Neural cell (in vitro differentiated cells): ENCODE measurements around the gene MTARC1. TPM values are rescaled to one million over a fixed set of nuclear protein-coding genes. Genes with fewer than 3 reads are reported as not detected.

Experiments used
- H2AFZ ChIP-seq: fragments of 200-600, 300-800 bp; sonication (generic), shearing (Covaris generic); 2 replicates; pipeline ENCODE4 v1.6.0; 2014; ENCODE audit warnings: low read depth, mild to moderate bottlenecking, antibody characterized with exemption, low read length, moderate library complexity
- H3F3A ChIP-seq: fragments of 200-600 bp; shearing (Covaris generic); 2 replicates; pipeline ENCODE4 v1.6.1; 2016; ENCODE audit warnings: mild to moderate bottlenecking, moderate library complexity, mixed read lengths, antibody characterized with exemption, low read length; ENCODE audit not compliant: insufficient read depth, poor library complexity, severe bottlenecking
- H3K27ac ChIP-seq: fragments of 200-600, 300-800 bp; sonication (generic), shearing (Covaris generic); 2 replicates; pipeline ENCODE4 v1.5.1; 2014; ENCODE audit warnings: mild to moderate bottlenecking, low read length, moderate library complexity
- H3K27me3 ChIP-seq: fragments of 300-800, 200-600 bp; sonication (generic), shearing (Covaris generic); 2 replicates; pipeline ENCODE4 v1.6.0; 2014; ENCODE audit warnings: mild to moderate bottlenecking, low read depth, low read length, moderate library complexity; ENCODE audit not compliant: insufficient read depth
- H3K36me3 ChIP-seq: fragments of 300-800, 200-600 bp; sonication (generic), shearing (Covaris generic); 2 replicates; pipeline ENCODE4 v1.5.1; 2014; ENCODE audit warnings: mild to moderate bottlenecking, antibody characterized with exemption, low read length, moderate library complexity; ENCODE audit not compliant: insufficient read depth
- H3K4me2 ChIP-seq: fragments of 300-800, 200-600 bp; sonication (generic), shearing (Covaris generic); 2 replicates; pipeline ENCODE4 v1.6.0; 2014; ENCODE audit warnings: mild to moderate bottlenecking, low read length
- H3K4me3 ChIP-seq: fragments of 300-800, 200-600 bp; sonication (generic), shearing (Covaris generic); 2 replicates; pipeline ENCODE4 v1.5.1; 2014; ENCODE audit warnings: mild to moderate bottlenecking, low read length, moderate library complexity
- H3K79me2 ChIP-seq: fragments of 200-600 bp; shearing (Covaris generic); replicated peaks from 2 replicates; pipeline ENCODE4 v1.6.0; 2014; ENCODE audit warnings: mild to moderate bottlenecking, low read length, moderate library complexity; ENCODE audit not compliant: insufficient read depth
- H3K9ac ChIP-seq: fragments of 300-800, 200-600 bp; sonication (generic), shearing (Covaris generic); 2 replicates; pipeline ENCODE4 v1.6.1; 2016; ENCODE audit warnings: mild to moderate bottlenecking, low read length, mixed read lengths
- H3K9me2 ChIP-seq: fragments of 200-600 bp; shearing (Covaris generic); 2 replicates; pipeline ENCODE4 v1.6.1; 2016; ENCODE audit warnings: mild to moderate bottlenecking, low read length, mixed read lengths; ENCODE audit not compliant: insufficient read depth
- H3K9me3 ChIP-seq: fragments of 200-600, 300-800 bp; sonication (generic), shearing (Covaris generic); 2 replicates; pipeline ENCODE4 v1.6.1; 2016; ENCODE audit warnings: mild to moderate bottlenecking, mixed run types, low read length, moderate library complexity, mixed read lengths
- H4K20me1 ChIP-seq: fragments of 200-600 bp; shearing (Covaris generic); 2 replicates; pipeline ENCODE4 v1.6.1; 2016; ENCODE audit warnings: mild to moderate bottlenecking, mixed run types; ENCODE audit not compliant: insufficient read depth
- EP300 ChIP-seq: fragments of 450-650 bp; conservative IDR thresholded peaks from 2 replicates; pipeline ENCODE4 v1.6.1; 2014; ENCODE audit warnings: antibody characterized with exemption, mild to moderate bottlenecking, moderate library complexity; ENCODE audit not compliant: poor library complexity, severe bottlenecking
- EZH2 ChIP-seq: fragments of 200-600, 300-800 bp; shearing (Covaris generic), sonication (generic); IDR thresholded peaks from 2 replicates; pipeline ENCODE4 v1.6.1; 2014; ENCODE audit warnings: antibody characterized with exemption, low read length, borderline replicate concordance, mild to moderate bottlenecking; ENCODE audit not compliant: insufficient read depth, poor library complexity, severe bottlenecking
- MXI1 ChIP-seq: fragments of 450-650 bp; conservative IDR thresholded peaks from 2 replicates; pipeline ENCODE4 v1.6.1; 2014; ENCODE audit warnings: antibody characterized with exemption, mild to moderate bottlenecking; ENCODE audit not compliant: poor library complexity, severe bottlenecking
- RAD21 ChIP-seq: fragments of 450-650 bp; conservative IDR thresholded peaks from 2 replicates; pipeline ENCODE4 v1.6.1; 2014; ENCODE audit warnings: antibody characterized with exemption, mild to moderate bottlenecking, moderate library complexity
- SMC3 ChIP-seq: fragments of 450-650 bp; conservative IDR thresholded peaks from 2 replicates; pipeline ENCODE4 v1.6.1; 2014; ENCODE audit warnings: antibody characterized with exemption, mild to moderate bottlenecking, moderate library complexity; ENCODE audit not compliant: poor library complexity
- polyA plus RNA-seq: library from polyadenylated mRNA; depleted of rRNA; stranded (reverse); fragments of >200 nt; gene quantifications from 2 replicates; pipeline ENCODE4 v1.2.3, GENCODE V29; 2014
- TF ChIP-seq, protein P1 (sequence below): fragments of 450-650 bp; IDR thresholded peaks from 2 replicates; pipeline ENCODE4 v1.5.1; 2014; ENCODE audit warnings: antibody characterized with exemption, mild to moderate bottlenecking, moderate library complexity; ENCODE audit not compliant: poor library complexity, severe bottlenecking
- TF ChIP-seq, protein P2 (sequence below): IDR thresholded peaks from 2 replicates; pipeline ENCODE4 v1.6.1; 2012; ENCODE audit warnings: borderline replicate concordance

The MTARC1 gene
- polyA plus RNA-seq, 1 donor from 2014 or later, result 4.2 TPM

DNA sequence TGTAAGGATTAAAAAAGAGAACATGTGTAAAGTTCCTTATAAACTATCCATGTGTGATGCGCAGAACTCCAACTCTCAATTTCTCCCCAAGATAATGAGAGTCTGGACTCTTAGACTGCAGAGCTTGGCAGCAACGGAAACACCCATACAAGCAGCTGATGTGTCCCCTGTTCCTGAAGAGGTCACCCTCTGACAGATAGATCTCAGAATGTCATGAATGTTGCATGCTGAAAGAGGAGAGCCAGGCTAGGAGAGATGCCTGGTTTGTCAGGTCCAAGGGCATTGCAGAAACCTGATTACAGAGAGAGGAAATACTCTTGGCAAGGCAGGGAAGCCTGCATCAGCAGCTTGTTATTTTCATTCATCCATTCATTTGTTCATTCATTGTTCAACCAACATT, 24.2 kb downstream of the MTARC1 start:
- Histone ChIP-seq H2AFZ (no peak overlapping the region), H3K27ac (no peak overlapping the region), H3K79me2 (no peaks in the 10 kb centered on the region), H3K27me3 (no peaks in the 10 kb centered on the region), H3F3A (no peaks in the 10 kb centered on the region), H3K36me3 (no peaks in the 10 kb centered on the region), H3K4me3 (no peak overlapping the region), H4K20me1 (no peaks in the 10 kb centered on the region), H3K9me2 (no peaks in the 10 kb centered on the region), H3K9ac (no peak overlapping the region), H3K4me2 (no peak overlapping the region), H3K9me3 (no peaks in the 10 kb centered on the region)
- TF ChIP-seq, protein P1, sequence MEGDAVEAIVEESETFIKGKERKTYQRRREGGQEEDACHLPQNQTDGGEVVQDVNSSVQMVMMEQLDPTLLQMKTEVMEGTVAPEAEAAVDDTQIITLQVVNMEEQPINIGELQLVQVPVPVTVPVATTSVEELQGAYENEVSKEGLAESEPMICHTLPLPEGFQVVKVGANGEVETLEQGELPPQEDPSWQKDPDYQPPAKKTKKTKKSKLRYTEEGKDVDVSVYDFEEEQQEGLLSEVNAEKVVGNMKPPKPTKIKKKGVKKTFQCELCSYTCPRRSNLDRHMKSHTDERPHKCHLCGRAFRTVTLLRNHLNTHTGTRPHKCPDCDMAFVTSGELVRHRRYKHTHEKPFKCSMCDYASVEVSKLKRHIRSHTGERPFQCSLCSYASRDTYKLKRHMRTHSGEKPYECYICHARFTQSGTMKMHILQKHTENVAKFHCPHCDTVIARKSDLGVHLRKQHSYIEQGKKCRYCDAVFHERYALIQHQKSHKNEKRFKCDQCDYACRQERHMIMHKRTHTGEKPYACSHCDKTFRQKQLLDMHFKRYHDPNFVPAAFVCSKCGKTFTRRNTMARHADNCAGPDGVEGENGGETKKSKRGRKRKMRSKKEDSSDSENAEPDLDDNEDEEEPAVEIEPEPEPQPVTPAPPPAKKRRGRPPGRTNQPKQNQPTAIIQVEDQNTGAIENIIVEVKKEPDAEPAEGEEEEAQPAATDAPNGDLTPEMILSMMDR, result no peak
- no peak for TF ChIP-seq EZH2

DNA sequence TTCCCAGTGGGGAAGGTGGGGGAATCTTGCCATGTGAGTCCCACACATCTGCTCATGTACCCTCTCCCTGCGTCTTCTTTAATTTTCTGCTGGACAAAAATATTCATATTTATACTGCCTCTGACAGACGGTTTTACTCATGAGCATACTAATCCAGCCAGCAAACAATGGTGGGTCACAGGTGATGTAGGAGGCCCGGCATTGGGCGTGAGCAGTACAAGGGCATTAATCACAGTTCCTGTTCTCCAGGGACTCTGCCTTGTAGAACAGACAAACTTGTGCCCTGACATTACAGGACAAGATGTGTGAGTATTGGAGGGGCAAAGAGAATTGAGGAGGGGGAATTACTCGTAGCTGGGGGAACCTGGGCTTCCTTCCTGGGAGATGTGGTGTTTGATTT, 25.0 kb downstream of the MTARC1 start:
- Histone ChIP-seq H3K36me3 (no peaks in the 10 kb centered on the region), H3K9ac (no peak overlapping the region)

More for the DNA sequence above, 25.0 kb downstream of the MTARC1 start:
- Histone ChIP-seq H3K4me2 (no peak overlapping the region), H4K20me1 (no peaks in the 10 kb centered on the region), H3K9me2 (no peaks in the 10 kb centered on the region), H3F3A (no peaks in the 10 kb centered on the region), H3K9me3 (no peaks in the 10 kb centered on the region), H3K27me3 (no peaks in the 10 kb centered on the region), H3K27ac (no peak overlapping the region), H3K4me3 (no peak overlapping the region), H2AFZ (no peak overlapping the region), H3K79me2 (no peaks in the 10 kb centered on the region)
- TF ChIP-seq EZH2 (no peak), SMC3 (no peak), RAD21 (no peak), EP300 (no peak), MXI1 (no peak)
- TF ChIP-seq, protein P2, sequence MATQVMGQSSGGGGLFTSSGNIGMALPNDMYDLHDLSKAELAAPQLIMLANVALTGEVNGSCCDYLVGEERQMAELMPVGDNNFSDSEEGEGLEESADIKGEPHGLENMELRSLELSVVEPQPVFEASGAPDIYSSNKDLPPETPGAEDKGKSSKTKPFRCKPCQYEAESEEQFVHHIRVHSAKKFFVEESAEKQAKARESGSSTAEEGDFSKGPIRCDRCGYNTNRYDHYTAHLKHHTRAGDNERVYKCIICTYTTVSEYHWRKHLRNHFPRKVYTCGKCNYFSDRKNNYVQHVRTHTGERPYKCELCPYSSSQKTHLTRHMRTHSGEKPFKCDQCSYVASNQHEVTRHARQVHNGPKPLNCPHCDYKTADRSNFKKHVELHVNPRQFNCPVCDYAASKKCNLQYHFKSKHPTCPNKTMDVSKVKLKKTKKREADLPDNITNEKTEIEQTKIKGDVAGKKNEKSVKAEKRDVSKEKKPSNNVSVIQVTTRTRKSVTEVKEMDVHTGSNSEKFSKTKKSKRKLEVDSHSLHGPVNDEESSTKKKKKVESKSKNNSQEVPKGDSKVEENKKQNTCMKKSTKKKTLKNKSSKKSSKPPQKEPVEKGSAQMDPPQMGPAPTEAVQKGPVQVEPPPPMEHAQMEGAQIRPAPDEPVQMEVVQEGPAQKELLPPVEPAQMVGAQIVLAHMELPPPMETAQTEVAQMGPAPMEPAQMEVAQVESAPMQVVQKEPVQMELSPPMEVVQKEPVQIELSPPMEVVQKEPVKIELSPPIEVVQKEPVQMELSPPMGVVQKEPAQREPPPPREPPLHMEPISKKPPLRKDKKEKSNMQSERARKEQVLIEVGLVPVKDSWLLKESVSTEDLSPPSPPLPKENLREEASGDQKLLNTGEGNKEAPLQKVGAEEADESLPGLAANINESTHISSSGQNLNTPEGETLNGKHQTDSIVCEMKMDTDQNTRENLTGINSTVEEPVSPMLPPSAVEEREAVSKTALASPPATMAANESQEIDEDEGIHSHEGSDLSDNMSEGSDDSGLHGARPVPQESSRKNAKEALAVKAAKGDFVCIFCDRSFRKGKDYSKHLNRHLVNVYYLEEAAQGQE, result no peak
- TF ChIP-seq, protein P1, result no peak
